Loucy (cell line): Measurements from ENCODE around the gene FAM186B.
"Not testable (repeated sequence)": the region's sequence is repeated elsewhere in the genome, so short reads cannot be mapped to it uniquely, and the experiment has no call there.

Experiments used
- H2AFZ ChIP-seq: fragments of 200-600 bp; sonication (generic); 2 replicates; pipeline ENCODE4 v1.6.0; 2016; ENCODE audit warnings: antibody characterized with exemption, mild to moderate bottlenecking, low read length, moderate library complexity
- H3F3A ChIP-seq: fragments of 200-600 bp; 2 replicates; pipeline ENCODE4 v1.6.0; 2016; ENCODE audit warnings: antibody characterized with exemption, low read depth, mild to moderate bottlenecking
- H3K27me3 ChIP-seq: fragments of 200-600 bp; sonication (generic); 2 replicates; pipeline ENCODE4 v1.6.1; 2014; ENCODE audit warnings: low read length, mild to moderate bottlenecking; ENCODE audit not compliant: insufficient read depth, poor library complexity, severe bottlenecking
- H3K36me3 ChIP-seq: fragments of 200-600 bp; sonication (generic); 2 replicates; pipeline ENCODE4 v1.6.1; 2016; ENCODE audit warnings: low read length; ENCODE audit not compliant: insufficient read depth
- H3K4me1 ChIP-seq: fragments of 200-600 bp; sonication (generic); 2 replicates; pipeline ENCODE4 v1.5.1; 2014; ENCODE audit warnings: low read length, mild to moderate bottlenecking; ENCODE audit not compliant: insufficient read depth, poor library complexity, severe bottlenecking
- H3K4me2 ChIP-seq: fragments of 200-600 bp; sonication (generic); 2 replicates; pipeline ENCODE4 v1.6.0; 2014; ENCODE audit warnings: antibody characterized with exemption, low read length, low read depth, mild to moderate bottlenecking; ENCODE audit not compliant: poor library complexity, severe bottlenecking
- H3K4me3 ChIP-seq: fragments of 200-600 bp; sonication (generic); 2 replicates; pipeline ENCODE4 v1.5.1; 2014; ENCODE audit warnings: low read length, mild to moderate bottlenecking, mixed read lengths; ENCODE audit not compliant: poor library complexity, severe bottlenecking
- H3K79me2 ChIP-seq: fragments of 200-600 bp; sonication (generic); 2 replicates; pipeline ENCODE4 v1.6.1; 2014; ENCODE audit warnings: low read length; ENCODE audit not compliant: insufficient read depth
- H3K9ac ChIP-seq: fragments of 200-600 bp; sonication (generic); 2 replicates; pipeline ENCODE4 v1.6.0; 2014; ENCODE audit warnings: mild to moderate bottlenecking, low read depth, low read length, moderate library complexity; ENCODE audit not compliant: poor library complexity, severe bottlenecking
- H3K9me2 ChIP-seq: fragments of 200-600 bp; sonication (generic); replicated peaks from 2 replicates; pipeline ENCODE4 v1.6.1; 2016; ENCODE audit warnings: low read depth, low read length, mixed read lengths
- H3K9me3 ChIP-seq: fragments of 200-600 bp; sonication (generic); 2 replicates; pipeline ENCODE4 v1.6.1; 2014; ENCODE audit warnings: mild to moderate bottlenecking, antibody characterized with exemption, low read length, low read depth; ENCODE audit not compliant: insufficient read depth
- H4K20me1 ChIP-seq: fragments of 200-600 bp; sonication (generic); 2 replicates; pipeline ENCODE4 v1.6.0; 2014; ENCODE audit warnings: antibody characterized with exemption, low read length, mild to moderate bottlenecking; ENCODE audit not compliant: insufficient read depth, poor library complexity, severe bottlenecking
- EZH2phosphoT487 ChIP-seq: fragments of 200-600 bp; IDR thresholded peaks from 2 replicates; pipeline ENCODE4 v1.6.1; 2018; ENCODE audit warnings: antibody characterized with exemption, mild to moderate bottlenecking, moderate library complexity, borderline replicate concordance
- TF ChIP-seq, protein P1 (sequence below): fragments of 200-600 bp; sonication (generic); conservative IDR thresholded peaks from 2 replicates; pipeline ENCODE4 v1.5.1; 2014; ENCODE audit warnings: mild to moderate bottlenecking, antibody characterized with exemption, low read length

The FAM186B gene

DNA sequence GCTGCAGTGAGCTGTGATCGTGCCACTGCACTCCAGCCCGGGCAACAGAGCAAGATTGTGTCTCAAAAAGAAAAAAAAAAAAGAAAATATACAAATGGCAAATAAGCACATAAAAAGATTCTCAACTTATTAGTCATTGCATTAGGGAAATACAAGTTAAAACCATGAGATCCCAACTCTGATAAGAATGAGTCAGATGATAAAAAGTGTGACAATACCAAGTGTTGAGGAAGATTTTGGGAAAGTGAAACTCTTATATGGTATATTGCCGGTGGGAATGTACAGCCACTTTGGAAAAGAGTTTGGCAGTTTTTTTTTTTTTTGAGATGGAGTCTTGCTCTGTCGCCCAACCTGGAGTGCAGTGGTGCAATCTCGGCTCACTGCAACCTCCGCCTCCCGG, 10.3 kb upstream of the FAM186B start:
- no peaks in the 10 kb centered on the region for H3K9me3 ChIP-seq
- no peak overlapping the region for H2AFZ ChIP-seq
- no peaks in the 10 kb centered on the region for H3K36me3 ChIP-seq
- no peaks in the 10 kb centered on the region for H4K20me1 ChIP-seq
- H3K79me2 ChIP-seq = no peaks in the 10 kb centered on the region
- H3K4me2 ChIP-seq = no peak overlapping the region
- no peak overlapping the region for H3K4me3 ChIP-seq
- no peak for TF ChIP-seq EZH2phosphoT487
- no peaks in the 10 kb centered on the region for H3K4me1 ChIP-seq
- 0 out of 2 replicates have a peak, but pooled peaks cover 2% of the 10 kb centered on the region for H3F3A ChIP-seq
- H3K9me2 ChIP-seq = no peaks in the 10 kb centered on the region
- H3K9ac ChIP-seq = no peak overlapping the region
- peaks cover 17% of the 10 kb centered on the region for H3K27me3 ChIP-seq

DNA sequence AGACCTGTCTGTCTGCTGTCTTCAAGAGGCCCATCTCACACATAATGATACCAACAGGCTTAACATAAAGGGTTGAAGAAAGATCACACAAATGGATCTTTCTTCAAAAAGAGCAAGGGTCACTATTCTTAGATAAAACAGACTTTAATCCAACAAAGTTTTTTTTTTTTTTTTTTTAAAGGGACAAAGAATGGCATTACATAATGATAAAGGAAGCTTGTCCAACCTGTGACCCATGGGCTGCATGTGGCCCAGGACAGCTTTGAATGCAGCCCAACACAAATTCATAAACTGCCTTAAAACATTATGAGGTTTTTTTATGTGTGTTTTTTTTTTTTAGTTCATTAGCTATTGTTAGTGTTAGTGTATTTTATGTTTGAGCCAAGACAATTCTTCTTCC, 6.8 kb upstream of the FAM186B start:
- Histone ChIP-seq H3K79me2 (no peaks in the 10 kb centered on the region), H3K4me3 (no peak overlapping the region), H3K9me3 (no peaks in the 10 kb centered on the region), H3K27me3 (no peaks in the 10 kb centered on the region), H3K9ac (no peak overlapping the region), H3K9me2 (no peaks in the 10 kb centered on the region), H3K4me2 (no peak overlapping the region), H3F3A (no peaks in the 10 kb centered on the region), H3K4me1 (no peaks in the 10 kb centered on the region), H4K20me1 (no peaks in the 10 kb centered on the region), H2AFZ (no peak overlapping the region), H3K36me3 (no peaks in the 10 kb centered on the region)
- TF ChIP-seq EZH2phosphoT487 = no peak
- TF ChIP-seq, protein P1, sequence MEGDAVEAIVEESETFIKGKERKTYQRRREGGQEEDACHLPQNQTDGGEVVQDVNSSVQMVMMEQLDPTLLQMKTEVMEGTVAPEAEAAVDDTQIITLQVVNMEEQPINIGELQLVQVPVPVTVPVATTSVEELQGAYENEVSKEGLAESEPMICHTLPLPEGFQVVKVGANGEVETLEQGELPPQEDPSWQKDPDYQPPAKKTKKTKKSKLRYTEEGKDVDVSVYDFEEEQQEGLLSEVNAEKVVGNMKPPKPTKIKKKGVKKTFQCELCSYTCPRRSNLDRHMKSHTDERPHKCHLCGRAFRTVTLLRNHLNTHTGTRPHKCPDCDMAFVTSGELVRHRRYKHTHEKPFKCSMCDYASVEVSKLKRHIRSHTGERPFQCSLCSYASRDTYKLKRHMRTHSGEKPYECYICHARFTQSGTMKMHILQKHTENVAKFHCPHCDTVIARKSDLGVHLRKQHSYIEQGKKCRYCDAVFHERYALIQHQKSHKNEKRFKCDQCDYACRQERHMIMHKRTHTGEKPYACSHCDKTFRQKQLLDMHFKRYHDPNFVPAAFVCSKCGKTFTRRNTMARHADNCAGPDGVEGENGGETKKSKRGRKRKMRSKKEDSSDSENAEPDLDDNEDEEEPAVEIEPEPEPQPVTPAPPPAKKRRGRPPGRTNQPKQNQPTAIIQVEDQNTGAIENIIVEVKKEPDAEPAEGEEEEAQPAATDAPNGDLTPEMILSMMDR = no peak

DNA sequence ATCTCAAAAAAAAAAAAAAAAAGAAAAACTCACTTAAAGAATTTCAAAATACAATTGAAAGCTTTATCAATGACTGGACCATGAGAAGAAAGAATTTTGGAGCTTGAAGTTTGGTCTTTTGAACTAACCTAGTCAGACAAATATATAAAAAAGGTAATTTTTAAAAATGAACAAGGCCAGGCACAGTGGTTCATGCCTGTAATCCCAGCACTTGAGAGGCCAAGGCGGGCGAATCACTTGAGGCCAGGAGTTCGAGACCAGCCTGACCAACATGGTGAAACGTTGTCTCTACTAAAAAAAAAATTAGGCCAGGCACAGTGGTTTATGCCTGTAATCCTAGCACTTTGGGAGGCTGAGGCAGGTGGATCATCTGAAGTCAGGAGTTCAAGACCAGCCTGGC, 5.3 kb upstream of the FAM186B start:
- not testable (repeated sequence) for H3K9me2 ChIP-seq, H2AFZ ChIP-seq, H4K20me1 ChIP-seq, H3F3A ChIP-seq, H3K9ac ChIP-seq, H3K36me3 ChIP-seq, H3K79me2 ChIP-seq, H3K4me3 ChIP-seq, H3K4me1 ChIP-seq, H3K27me3 ChIP-seq, H3K9me3 ChIP-seq, H3K4me2 ChIP-seq

DNA sequence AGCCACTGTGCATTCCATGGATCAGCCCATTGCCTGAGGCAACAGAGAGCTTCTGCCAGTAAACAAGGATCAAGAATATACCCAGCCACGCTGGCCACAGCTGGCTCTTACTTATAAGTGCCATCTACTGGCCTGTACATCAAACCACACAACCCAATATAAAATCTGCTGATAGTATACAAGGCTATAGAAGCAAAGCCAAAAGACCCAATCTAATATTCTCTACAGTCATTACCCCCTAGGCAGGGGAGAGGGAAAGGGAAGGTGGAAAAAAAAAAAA, 4.4 kb upstream of the FAM186B start:
- no peak overlapping the region for H3K4me2 ChIP-seq
- TF ChIP-seq, protein P1 = peak; percentile 54
- TF ChIP-seq EZH2phosphoT487 = no peak
- H3K9ac ChIP-seq = no peak overlapping the region

More for the DNA sequence above, 4.4 kb upstream of the FAM186B start:
- Histone ChIP-seq H2AFZ (no peak overlapping the region), H4K20me1 (no peaks in the 10 kb centered on the region), H3K79me2 (no peaks in the 10 kb centered on the region), H3K4me3 (no peak overlapping the region), H3K27me3 (no peaks in the 10 kb centered on the region), H3K4me1 (peaks cover 7% of the 10 kb centered on the region), H3K9me2 (no peaks in the 10 kb centered on the region), H3F3A (no peaks in the 10 kb centered on the region), H3K9me3 (no peaks in the 10 kb centered on the region), H3K36me3 (no peaks in the 10 kb centered on the region)
